Nephron progenitor cell (in vitro differentiated cells): ENCODE results near the gene PHACTR3.

Experiments used
- DNase-seq: peaks from one replicate; pipeline ENCODE4 v3.0.0; 2021
- H3K27ac Mint-ChIP-seq: 2 replicates; pipeline ENCODE4 v1.8.0; 2021; ENCODE audit warnings: mild to moderate bottlenecking, moderate library complexity, mixed read lengths
- H3K27me3 Mint-ChIP-seq: 2 replicates; pipeline ENCODE4 v1.8.0; 2021; ENCODE audit warnings: mild to moderate bottlenecking, low read depth, mixed read lengths; ENCODE audit not compliant: poor library complexity
- H3K36me3 Mint-ChIP-seq: 2 replicates; pipeline ENCODE4 v1.8.0; 2021; ENCODE audit warnings: low read depth, mixed read lengths
- H3K4me1 Mint-ChIP-seq: 2 replicates; pipeline ENCODE4 v1.8.0; 2021; ENCODE audit warnings: mixed read lengths
- H3K4me3 Mint-ChIP-seq: 2 replicates; pipeline ENCODE4 v1.8.0; 2021; ENCODE audit warnings: mild to moderate bottlenecking, moderate library complexity, mixed read lengths
- H3K9me3 Mint-ChIP-seq: 2 replicates; pipeline ENCODE4 v1.8.0; 2021; ENCODE audit warnings: mild to moderate bottlenecking, moderate library complexity, mixed read lengths
- CTCF ChIP-seq: fragments of 200-600 bp; sonication (generic); IDR thresholded peaks from 2 replicates; pipeline ENCODE4 v1.5.0; 2021; ENCODE audit warnings: antibody characterized with exemption

The PHACTR3 gene

GRCh38 chr20:59576216-59576953 lies 28.0 kb upstream of the PHACTR3 start:
- H3K27ac Mint-ChIP-seq, result no peak overlapping the region
- H3K36me3 Mint-ChIP-seq, result no peaks in the 10 kb centered on the region
- TF ChIP-seq CTCF, result no peak
- H3K27me3 Mint-ChIP-seq, result peaks cover 95% of the 10 kb centered on the region
- no peak for DNase-seq
- peak overlapping the region; percentile 36 for H3K4me3 Mint-ChIP-seq
- peaks cover 30% of the 10 kb centered on the region for H3K9me3 Mint-ChIP-seq
- H3K4me1 Mint-ChIP-seq, result peaks cover 9% of the 10 kb centered on the region

- Mint-ChIP-seq H3K27me3 (peaks cover 95% of the 10 kb centered on the region), H3K9me3 (peaks cover 34% of the 10 kb centered on the region), H3K27ac (no peak overlapping the region), H3K36me3 (no peaks in the 10 kb centered on the region), H3K4me3 (peak overlapping the region; percentile 36), H3K4me1 (peaks cover 9% of the 10 kb centered on the region)
- no peak for TF ChIP-seq CTCF
- peak; percentile 53 for DNase-seq
These were observed 27.1 kb upstream of the PHACTR3 start for GRCh38 chr20:59577037-59577808.

GRCh38 chr20:59577809-59578435 lies 26.4 kb upstream of the PHACTR3 start:
- DNase-seq, result no peak
- H3K4me3 Mint-ChIP-seq, result no peak overlapping the region
- peaks cover 41% of the 10 kb centered on the region for H3K9me3 Mint-ChIP-seq
- H3K27me3 Mint-ChIP-seq, result peaks cover 95% of the 10 kb centered on the region
- no peak overlapping the region for H3K27ac Mint-ChIP-seq
- no peak for TF ChIP-seq CTCF
- peaks cover 9% of the 10 kb centered on the region for H3K4me1 Mint-ChIP-seq
- H3K36me3 Mint-ChIP-seq, result no peaks in the 10 kb centered on the region

- no peak overlapping the region for H3K27ac Mint-ChIP-seq
- peaks cover 44% of the 10 kb centered on the region for H3K9me3 Mint-ChIP-seq
- no peak overlapping the region for H3K4me3 Mint-ChIP-seq
- DNase-seq, result no peak
- H3K4me1 Mint-ChIP-seq, result peaks cover 9% of the 10 kb centered on the region
- TF ChIP-seq CTCF, result no peak
- peaks cover 93% of the 10 kb centered on the region for H3K27me3 Mint-ChIP-seq
- no peaks in the 10 kb centered on the region for H3K36me3 Mint-ChIP-seq
These were observed 25.6 kb upstream of the PHACTR3 start for GRCh38 chr20:59578436-59579403.

- TF ChIP-seq CTCF, result no peak
- H3K27me3 Mint-ChIP-seq, result peaks cover 85% of the 10 kb centered on the region
These were observed 24.8 kb upstream of the PHACTR3 start for GRCh38 chr20:59579404-59580145.

More at GRCh38 chr20:59579404-59580145, 24.8 kb upstream of the PHACTR3 start:
- Mint-ChIP-seq H3K9me3 (peaks cover 44% of the 10 kb centered on the region), H3K4me3 (no peak overlapping the region), H3K36me3 (no peaks in the 10 kb centered on the region), H3K4me1 (peaks cover 9% of the 10 kb centered on the region), H3K27ac (no peak overlapping the region)
- DNase-seq, result no peak
